T-helper 17 cell (primary cell): Measurements from ENCODE around the gene PUS10. TPM values are rescaled to one million over a fixed set of nuclear protein-coding genes. Genes with fewer than 3 reads are reported as not detected.
"Not testable (repeated sequence)": the region's sequence is repeated elsewhere in the genome, so short reads cannot be mapped to it uniquely, and the experiment has no call there.

ENCODE experiments used
- ATAC-seq: fragments of 150-1000 bp; cut with Tn5 transposase; 2 replicates; pipeline ENCODE4 v1.10.0; 2021; ENCODE audit warnings: mild to moderate bottlenecking, moderate library complexity
- DNase-seq, 3 donors: peaks; one replicate each; pipeline versions ENCODE4 v3.0.0 to v3.0.0-alpha.2; 2020 to 2021
- H3K9me3 ChIP-seq: one replicate; pipeline ENCODE4 v1.7.0; 2013; ENCODE audit warnings: low read length, mild to moderate bottlenecking; ENCODE audit not compliant: control insufficient read depth, poor library complexity, severe bottlenecking
- H3K27ac Mint-ChIP-seq: one replicate; pipeline ENCODE4 v1.8.0; 2022; ENCODE audit warnings: mild to moderate bottlenecking, moderate library complexity, mixed read lengths
- H3K27me3 Mint-ChIP-seq: one replicate; pipeline ENCODE4 v1.8.0; 2022; ENCODE audit warnings: mixed read lengths
- H3K36me3 Mint-ChIP-seq: one replicate; pipeline ENCODE4 v1.8.0; 2022; ENCODE audit warnings: low read depth, mixed read lengths
- H3K4me1 Mint-ChIP-seq: one replicate; pipeline ENCODE4 v1.8.0; 2022; ENCODE audit warnings: mild to moderate bottlenecking, mixed read lengths
- H3K4me3 Mint-ChIP-seq: one replicate; pipeline ENCODE4 v1.8.0; 2022; ENCODE audit warnings: mild to moderate bottlenecking, moderate library complexity, mixed read lengths
- total RNA-seq, 4 donors: library from RNA in 2 of 4; stranded (reverse) in 2 of 4; gene quantifications; one replicate each; pipeline ENCODE4 v1.2.3 and lab custom pipeline; 2022 to 2026

PUS10 gene
- total RNA-seq, 2 donors from 2014 or later, result 3.2 to 4.2 TPM

- no peaks in the 10 kb centered on the region for H3K9me3 ChIP-seq
- Mint-ChIP-seq H3K27ac (no peak overlapping the region), H3K36me3 (peaks cover 8% of the 10 kb centered on the region), H3K4me1 (peaks cover 24% of the 10 kb centered on the region), H3K27me3 (no peaks in the 10 kb centered on the region), H3K4me3 (no peak overlapping the region)
- ATAC-seq (no peak), DNase-seq (no peak)
Observed at GRCh38 chr2:61021228-61021660, 3.2 kb upstream of the PUS10 start.

- Mint-ChIP-seq H3K27ac (peak overlapping the region; percentile 93), H3K27me3 (no peaks in the 10 kb centered on the region), H3K4me1 (peaks cover 17% of the 10 kb centered on the region), H3K4me3 (peak overlapping the region; percentile 99), H3K36me3 (peaks cover 3% of the 10 kb centered on the region)
- ATAC-seq (no peak), DNase-seq (no peak)
- H3K9me3 ChIP-seq, result no peaks in the 10 kb centered on the region
Observed at GRCh38 chr2:61018798-61019197, 743 bp upstream of the PUS10 start.

DNA sequence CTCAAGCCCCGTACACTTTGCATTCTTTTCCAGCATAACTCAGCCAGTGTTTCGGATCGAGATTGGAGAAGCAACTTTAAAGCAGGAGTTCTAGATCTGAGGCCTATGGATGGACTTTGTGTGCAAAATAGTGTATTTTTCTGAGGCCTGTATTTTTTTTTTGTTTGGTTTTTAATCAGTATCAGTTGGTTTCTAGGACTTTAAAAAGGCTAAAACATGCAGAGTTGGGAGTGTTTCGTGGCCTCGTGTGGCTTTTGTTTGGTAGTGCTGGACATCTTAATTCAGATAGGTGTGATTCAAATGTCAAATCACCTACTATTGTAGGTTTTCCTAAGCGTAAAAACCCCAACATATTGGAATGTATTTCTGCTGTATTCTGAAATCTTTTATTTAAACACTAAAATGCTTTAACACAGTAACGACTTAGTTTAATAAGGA lies 282 bp upstream of the PUS10 start:
- Mint-ChIP-seq H3K27ac (peak overlapping the region; percentile 93), H3K36me3 (peaks cover 3% of the 10 kb centered on the region), H3K4me3 (peak overlapping the region; percentile 99), H3K4me1 (peaks cover 17% of the 10 kb centered on the region), H3K27me3 (no peaks in the 10 kb centered on the region)
- DNase-seq (no peak), ATAC-seq (no peak)
- H3K9me3 ChIP-seq, result no peaks in the 10 kb centered on the region

GRCh38 chr2:61017003-61017555 lies 976 bp downstream of the PUS10 start:
- Mint-ChIP-seq H3K27me3 (no peaks in the 10 kb centered on the region), H3K4me3 (peak overlapping the region; percentile 99), H3K4me1 (peaks cover 17% of the 10 kb centered on the region), H3K27ac (peak overlapping the region; percentile 93), H3K36me3 (peaks cover 3% of the 10 kb centered on the region)
- peak; percentile 35 to 53 (median 47) for DNase-seq
- ATAC-seq, result peak; percentile 76
- no peaks in the 10 kb centered on the region for H3K9me3 ChIP-seq

DNA sequence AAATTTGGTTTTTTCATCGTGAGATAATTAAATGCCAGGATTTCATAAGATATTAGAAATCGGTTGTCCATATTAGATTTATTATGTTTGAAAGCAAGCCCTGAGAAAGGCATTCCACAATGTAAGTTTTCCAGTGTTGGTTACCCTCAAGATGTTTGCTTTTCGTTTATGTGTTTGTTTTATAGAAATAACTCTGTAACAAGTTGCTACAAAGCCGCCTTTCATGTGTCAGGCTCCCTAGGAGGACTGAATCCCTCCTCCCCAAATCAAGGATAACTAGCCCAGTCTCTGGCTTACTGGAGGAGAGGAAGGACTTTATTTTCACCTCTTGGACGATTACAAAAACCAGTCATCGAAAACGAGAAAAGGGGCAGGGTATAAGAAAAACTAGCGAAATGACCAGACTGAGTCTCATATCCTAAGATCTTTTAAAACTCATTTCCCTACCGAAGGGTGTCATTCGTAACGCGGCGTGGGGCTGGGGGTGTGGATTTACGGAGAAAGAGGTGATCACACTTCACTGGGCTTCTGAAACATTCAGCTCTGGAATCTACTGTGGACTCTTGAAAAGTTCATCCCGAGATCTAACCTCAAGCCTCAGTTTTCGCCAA lies 1.6 kb downstream of the PUS10 start:
- Mint-ChIP-seq H3K4me3 (peak overlapping the region; percentile 99), H3K36me3 (no peaks in the 10 kb centered on the region)

DNA sequence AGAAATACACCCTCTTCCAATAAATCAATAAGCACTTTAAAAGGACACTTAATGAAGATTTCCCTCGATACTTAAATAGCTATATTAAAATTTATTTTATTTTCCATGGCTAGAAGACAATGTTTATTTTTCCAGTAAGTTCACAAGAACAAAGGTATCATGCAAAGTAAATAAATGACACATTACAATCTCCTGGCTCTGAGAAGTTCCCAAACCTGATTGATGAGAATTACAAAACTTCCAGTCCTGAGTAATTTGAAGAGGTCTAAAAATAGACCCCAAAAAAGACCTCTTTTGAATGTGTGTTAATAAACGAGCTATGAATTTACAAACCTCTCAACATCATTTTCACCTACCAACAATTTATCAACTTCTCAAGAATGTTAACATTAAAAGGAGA lies 2.1 kb downstream of the PUS10 start:
- DNase-seq (no peak), ATAC-seq (no peak)
- Mint-ChIP-seq H3K4me1 (peaks cover 14% of the 10 kb centered on the region), H3K27ac (peak overlapping the region; percentile 93), H3K36me3 (no peaks in the 10 kb centered on the region), H3K4me3 (peak overlapping the region; percentile 99), H3K27me3 (no peaks in the 10 kb centered on the region)
- no peaks in the 10 kb centered on the region for H3K9me3 ChIP-seq

More for the DNA sequence above, 1.6 kb downstream of the PUS10 start:
- DNase-seq (no peak), ATAC-seq (no peak)
- H3K9me3 ChIP-seq, result no peaks in the 10 kb centered on the region
- H3K4me1 Mint-ChIP-seq, result peaks cover 14% of the 10 kb centered on the region
- H3K27me3 Mint-ChIP-seq, result no peaks in the 10 kb centered on the region
- H3K27ac Mint-ChIP-seq, result peak overlapping the region; percentile 93

- peaks cover 11% of the 10 kb centered on the region for H3K4me1 Mint-ChIP-seq
- H3K36me3 Mint-ChIP-seq, result no peaks in the 10 kb centered on the region
- H3K27me3 Mint-ChIP-seq, result no peaks in the 10 kb centered on the region
- no peak for DNase-seq
- H3K4me3 Mint-ChIP-seq, result no peak overlapping the region
- peak overlapping the region; percentile 14 for H3K27ac Mint-ChIP-seq
- H3K9me3 ChIP-seq, result no peaks in the 10 kb centered on the region
- ATAC-seq, result no peak
Observed at GRCh38 chr2:61014763-61015162, 3.3 kb downstream of the PUS10 start.

GRCh38 chr2:61013382-61013781 lies 4.7 kb downstream of the PUS10 start:
- no peak for ATAC-seq
- no peaks in the 10 kb centered on the region for H3K27me3 Mint-ChIP-seq
- no peak overlapping the region for H3K4me3 Mint-ChIP-seq
- no peaks in the 10 kb centered on the region for H3K36me3 Mint-ChIP-seq
- peaks cover 7% of the 10 kb centered on the region for H3K4me1 Mint-ChIP-seq
- H3K9me3 ChIP-seq, result no peaks in the 10 kb centered on the region
- DNase-seq, result no peak
- H3K27ac Mint-ChIP-seq, result no peak overlapping the region

GRCh38 chr2:61012303-61012702 lies 5.8 kb downstream of the PUS10 start:
- not testable (repeated sequence) for H3K36me3 Mint-ChIP-seq, H3K27me3 Mint-ChIP-seq, DNase-seq, H3K27ac Mint-ChIP-seq, ATAC-seq, H3K9me3 ChIP-seq, H3K4me1 Mint-ChIP-seq, H3K4me3 Mint-ChIP-seq

DNA sequence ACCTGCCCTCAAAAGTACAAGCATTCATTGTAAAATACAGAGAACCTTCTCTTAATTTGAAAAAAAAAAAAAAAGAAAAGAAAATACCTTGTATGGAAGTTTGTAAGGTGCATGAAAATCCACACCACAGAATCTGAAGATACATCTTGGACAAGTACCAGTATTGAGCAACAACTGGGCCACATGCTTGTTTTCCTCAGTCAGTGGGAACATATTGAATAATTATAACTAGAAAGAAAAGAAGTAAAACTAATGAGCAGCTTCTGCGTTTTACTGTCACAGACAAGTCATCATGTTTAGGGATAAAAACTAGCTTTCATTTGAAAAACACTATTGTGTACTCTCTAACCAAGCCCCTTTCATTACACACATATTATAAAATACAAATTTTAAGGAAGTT lies 6.4 kb downstream of the PUS10 start:
- H3K4me3 Mint-ChIP-seq, result no peak overlapping the region
- DNase-seq, result no peak
- no peaks in the 10 kb centered on the region for H3K9me3 ChIP-seq
- peaks cover 3% of the 10 kb centered on the region for H3K4me1 Mint-ChIP-seq
- no peak overlapping the region for H3K27ac Mint-ChIP-seq
- H3K36me3 Mint-ChIP-seq, result no peaks in the 10 kb centered on the region
- no peaks in the 10 kb centered on the region for H3K27me3 Mint-ChIP-seq
- ATAC-seq, result no peak

DNA sequence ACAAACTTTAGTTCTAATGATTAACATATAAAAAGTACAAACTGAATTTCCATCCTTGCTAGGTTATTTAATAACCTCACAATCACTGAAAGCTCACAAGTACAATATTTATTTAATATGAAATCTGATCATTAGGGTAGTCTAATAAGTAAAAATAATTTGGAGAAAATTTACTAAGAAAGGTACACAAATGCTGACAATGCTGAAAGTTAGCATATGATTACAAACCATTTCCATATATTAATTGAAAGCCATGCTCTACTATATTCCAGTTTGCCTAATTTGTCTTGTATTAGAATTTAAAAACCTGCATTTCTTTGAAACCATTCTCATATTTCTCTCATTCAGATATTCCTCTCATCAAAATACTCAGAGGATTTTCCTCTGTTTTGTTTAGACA lies 8.7 kb downstream of the PUS10 start:
- Mint-ChIP-seq H3K4me1 (no peaks in the 10 kb centered on the region), H3K27ac (no peak overlapping the region), H3K36me3 (no peaks in the 10 kb centered on the region), H3K4me3 (no peak overlapping the region), H3K27me3 (no peaks in the 10 kb centered on the region)
- ATAC-seq (no peak), DNase-seq (no peak)
- H3K9me3 ChIP-seq, result no peaks in the 10 kb centered on the region

DNA sequence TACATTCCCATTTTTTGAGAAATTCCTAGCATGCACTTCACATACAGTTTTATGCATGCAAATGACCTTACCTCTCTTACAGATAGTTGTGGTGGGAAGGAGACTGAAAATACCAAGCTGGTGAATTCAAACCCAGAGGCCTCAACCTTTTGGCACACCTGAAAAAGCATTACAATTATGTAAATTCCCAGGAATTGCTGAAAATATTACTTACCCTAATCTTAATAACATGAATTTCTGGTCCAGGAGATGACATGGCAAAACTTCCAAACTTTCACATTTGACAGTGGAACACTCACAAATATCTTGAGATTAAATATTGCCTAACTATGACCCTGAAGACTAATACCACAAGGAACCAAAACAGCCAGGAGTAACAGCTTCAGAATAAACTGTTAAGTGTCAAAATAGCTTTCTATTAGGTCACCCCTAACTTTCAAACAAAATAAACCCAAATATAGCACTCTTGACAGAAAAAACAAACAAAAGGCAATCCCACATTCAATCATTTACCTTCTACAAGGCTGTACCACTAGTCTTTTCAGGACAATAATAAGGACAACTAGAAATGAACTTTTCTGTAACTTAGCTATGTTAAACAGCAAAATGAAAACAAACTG lies 11.5 kb downstream of the PUS10 start:
- Mint-ChIP-seq H3K27me3 (no peaks in the 10 kb centered on the region), H3K27ac (no peak overlapping the region), H3K4me1 (peaks cover 2% of the 10 kb centered on the region), H3K4me3 (no peak overlapping the region), H3K36me3 (no peaks in the 10 kb centered on the region)
- ATAC-seq, result no peak
- no peaks in the 10 kb centered on the region for H3K9me3 ChIP-seq
- no peak for DNase-seq

GRCh38 chr2:61005736-61006135 lies 12.3 kb downstream of the PUS10 start:
- Mint-ChIP-seq H3K4me3 (no peak overlapping the region), H3K36me3 (no peaks in the 10 kb centered on the region), H3K27me3 (no peaks in the 10 kb centered on the region), H3K4me1 (peaks cover 2% of the 10 kb centered on the region), H3K27ac (no peak overlapping the region)
- ATAC-seq (no peak), DNase-seq (no peak)
- H3K9me3 ChIP-seq, result no peaks in the 10 kb centered on the region
